Measurements from ENCODE around the gene RBM26.

- TF ChIP-seq CTCF (IDR thresholded peaks at IDR 0.05) (no peak), POLR2A (IDR thresholded peaks at IDR 0.05) (no peak)
Observed at GRCh38 chr13:79386125-79386826, 19.8 kb downstream of the RBM26 start.

Measured in testis (tissue), 2 donors.